AG20443 (cell line): ENCODE measurements around the gene OR4X1.
"Not testable (repeated sequence)": the region's sequence is repeated elsewhere in the genome, so short reads cannot be mapped to it uniquely, and the experiment has no call there.

Experiments
- DNase-seq: peaks from one replicate; pipeline ENCODE4 v3.0.0; 2012; ENCODE audit warnings: low spot score, mixed read lengths

The OR4X1 gene

GRCh38 chr11:48263423-48263911, at the start of gene OR4X1:
Gene OR4X1 (plus strand): TSS chr11:48263861. CDS start chr11:48263861, 0 bp downstream.
- DNase-seq = no peak

DNA sequence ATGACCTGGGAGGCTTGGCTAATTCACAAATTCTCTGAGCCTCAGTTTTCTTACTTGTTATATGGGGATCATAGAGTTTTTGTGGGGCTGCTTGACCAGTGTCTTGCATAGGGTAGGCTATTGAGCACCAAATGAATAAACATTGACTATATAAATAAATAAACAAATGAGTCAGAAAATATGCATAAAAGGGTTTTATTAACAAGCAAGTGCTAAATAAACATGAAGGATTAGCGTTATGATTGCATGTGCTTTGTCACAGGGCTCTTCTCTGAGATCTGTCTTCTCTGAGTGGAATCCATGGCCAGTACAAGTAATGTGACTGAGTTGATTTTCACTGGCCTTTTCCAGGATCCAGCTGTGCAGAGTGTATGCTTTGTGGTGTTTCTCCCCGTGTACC, 47.2 kb upstream of the OR4X1 start, which contains the start of gene OR4B1:
Gene OR4B1 (plus strand): TSS at position 301 of the 400 bp plus-strand sequence. CDS start 0 bp downstream, at position 301.
- DNase-seq = no peak

GRCh38 chr11:48228761-48229160, 34.9 kb upstream of the OR4X1 start:
- DNase-seq = no peak

- not testable (repeated sequence) for DNase-seq
These were observed 33.6 kb upstream of the OR4X1 start for GRCh38 chr11:48230057-48230456.

- no peak for DNase-seq
These were observed 25.9 kb upstream of the OR4X1 start for GRCh38 chr11:48237727-48238126.

- DNase-seq = no peak
These were observed 21.2 kb upstream of the OR4X1 start for GRCh38 chr11:48242501-48242900.

DNA sequence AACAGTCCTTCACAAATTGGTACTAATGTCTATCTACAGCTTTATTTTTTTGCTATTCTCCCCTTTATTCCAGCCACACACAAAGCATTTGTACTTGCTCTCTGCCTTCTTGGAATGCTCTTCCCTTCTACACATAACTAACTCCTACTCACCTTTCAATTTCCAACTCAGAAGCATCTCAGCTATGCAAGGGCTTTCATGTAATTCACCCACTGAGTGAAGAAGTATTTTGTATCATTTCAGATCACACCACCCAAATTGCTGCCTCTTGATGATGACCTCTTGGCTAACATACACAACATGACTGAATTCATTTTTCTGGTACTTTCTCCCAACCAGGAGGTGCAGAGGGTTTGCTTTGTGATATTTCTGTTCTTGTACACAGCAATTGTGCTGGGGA, 18.9 kb upstream of the OR4X1 start, which contains the start of gene OR4X2:
Gene OR4X2 (plus strand): TSS at position 301 of the 400 bp plus-strand sequence. CDS start 0 bp downstream, at position 301.
- no peak for DNase-seq

DNA sequence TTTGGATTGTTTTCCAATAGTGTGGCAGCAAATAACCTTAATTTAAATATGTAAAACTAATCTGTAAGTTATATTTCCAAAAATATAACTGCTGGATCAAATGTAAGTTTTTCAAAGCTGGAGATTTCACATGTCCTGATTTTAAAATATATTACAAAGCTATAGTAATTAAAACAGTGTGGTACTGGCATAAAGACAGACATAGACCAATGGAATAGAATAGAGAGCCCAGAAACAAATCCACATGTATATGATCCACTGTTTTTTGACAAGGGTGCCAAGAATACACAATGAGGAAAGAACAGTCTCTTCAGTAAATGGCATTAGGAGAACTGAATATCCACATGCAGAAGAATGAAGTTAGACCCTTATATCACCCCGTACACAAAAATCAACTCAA, 14.8 kb upstream of the OR4X1 start:
- no peak for DNase-seq

- no peak for DNase-seq
These were observed 2.1 kb upstream of the OR4X1 start for GRCh38 chr11:48261600-48261999.

- no peak for DNase-seq
These were observed 7.0 kb downstream of the OR4X1 start for GRCh38 chr11:48270621-48271020.

- DNase-seq = no peak
These were observed 8.9 kb downstream of the OR4X1 start for GRCh38 chr11:48272606-48273005.

DNA sequence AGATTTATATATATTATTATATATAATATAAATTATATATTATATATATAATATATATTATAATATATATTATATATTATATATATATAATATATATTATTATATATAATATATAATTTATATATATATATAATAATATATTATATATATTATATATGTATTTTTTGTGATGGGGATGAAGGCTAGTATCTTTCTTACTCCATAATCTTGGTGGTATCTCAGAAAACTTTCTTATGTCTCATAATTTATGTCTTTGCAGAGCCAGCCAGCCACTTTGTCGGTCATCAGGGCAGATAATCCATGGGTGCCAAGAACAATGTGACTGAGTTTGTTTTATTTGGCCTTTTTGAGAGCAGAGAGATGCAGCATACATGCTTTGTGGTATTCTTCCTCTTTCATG, 42.3 kb downstream of the OR4X1 start, which contains the start of gene OR4S1:
Gene OR4S1 (plus strand): TSS at position 301 of the 400 bp plus-strand sequence. CDS start 0 bp downstream, at position 301.
- no peak for DNase-seq

- DNase-seq = peak; percentile 72
These were observed 44.2 kb downstream of the OR4X1 start for GRCh38 chr11:48307760-48308386.

GRCh38 chr11:48313590-48313989, 49.9 kb downstream of the OR4X1 start:
- DNase-seq = not testable (repeated sequence)
